HEK293 (cell line): ENCODE data around the gene MRPL55.

Experiments
- CTCF ChIA-PET: fragments of 350-600 bp; formaldehyde crosslinking; extraction: SDS; loops from one replicate; lab custom pipeline; 2021; ENCODE audit warnings: antibody characterized with exemption; lab: Yijun Ruan, JAX
- POLR2A ChIA-PET: fragments of 300-600 bp; formaldehyde crosslinking; extraction: SDS; loops from one replicate; lab custom pipeline; 2020; ENCODE audit warnings: antibody characterized with exemption, inconsistent platforms; lab: Yijun Ruan, JAX
- H3K27ac ChIP-seq: fragments of 200-500 bp; sonication (Bioruptor generic); 2 replicates; pipeline ENCODE4 v1.5.1; 2014; ENCODE audit warnings: low read depth, low read length, control low read depth, inconsistent platforms; ENCODE audit errors: extremely low read depth
- H3K36me3 ChIP-seq, 2 experiments: fragments of 200-500 bp in 1 of 2; sonication (Bioruptor generic) in 1 of 2; 1 replicate in 1 of 2; 2 replicates in 1 of 2; pipeline ENCODE4 v1.5.1; 2014 to 2017; ENCODE audit warnings: inconsistent platforms in 2 of 2, low read length in 2 of 2; ENCODE audit not compliant: control insufficient read depth in 2 of 2, insufficient read depth in 1 of 2
- H3K4me1 ChIP-seq: fragments of 200-500 bp; sonication (Bioruptor generic); 2 replicates; pipeline ENCODE4 v1.5.1; 2014; ENCODE audit warnings: mild to moderate bottlenecking, low read length, inconsistent platforms; ENCODE audit not compliant: control insufficient read depth, insufficient read depth
- H3K4me3 ChIP-seq: 2 replicates; pipeline ENCODE4 v1.5.1; 2011; ENCODE audit warnings: low read depth, mild to moderate bottlenecking, control low read depth, low read length, moderate library complexity
- H3K9me3 ChIP-seq: fragments of 200-500 bp; sonication (Bioruptor generic); 2 replicates; pipeline ENCODE4 v1.5.1; 2014; ENCODE audit warnings: low read depth, low read length, inconsistent platforms; ENCODE audit not compliant: control insufficient read depth, insufficient read depth
- EGR2 ChIP-seq: fragments of 450-650 bp; formaldehyde crosslinking; IDR thresholded peaks from 2 replicates; pipeline ENCODE4 v1.5.1; 2016; ENCODE audit warnings: low read depth, missing biosample characterization, missing genetic modification characterization
- KLF17 ChIP-seq: fragments of 450-650 bp; formaldehyde crosslinking; IDR thresholded peaks from 2 replicates; pipeline ENCODE4 v1.5.1; 2016; ENCODE audit warnings: missing biosample characterization, missing genetic modification characterization
- KLF9 ChIP-seq: fragments of 450-650 bp; formaldehyde crosslinking; IDR thresholded peaks from 2 replicates; pipeline ENCODE4 v1.5.1; 2016; ENCODE audit warnings: missing biosample characterization, missing genetic modification characterization, low read depth
- MZF1 ChIP-seq: fragments of 450-650 bp; formaldehyde crosslinking; IDR thresholded peaks from 2 replicates; pipeline ENCODE4 v1.5.1; 2017; ENCODE audit warnings: missing biosample characterization, missing genetic modification characterization, borderline replicate concordance
- PRDM1 ChIP-seq: fragments of 450-650 bp; formaldehyde crosslinking; IDR thresholded peaks from 2 replicates; pipeline ENCODE4; 2016; ENCODE audit warnings: missing biosample characterization, missing genetic modification characterization
- REPIN1 ChIP-seq: fragments of 450-650 bp; formaldehyde crosslinking; IDR thresholded peaks from 2 replicates; pipeline ENCODE4 v1.5.1; 2017; ENCODE audit warnings: missing biosample characterization, missing genetic modification characterization, low read depth
- TSHZ1 ChIP-seq: fragments of 450-650 bp; formaldehyde crosslinking; IDR thresholded peaks from 2 replicates; pipeline ENCODE4 v1.5.1; 2016; ENCODE audit warnings: missing biosample characterization, missing genetic modification characterization, borderline replicate concordance
- ZBTB7A ChIP-seq: fragments of 450-650 bp; formaldehyde crosslinking; IDR thresholded peaks from 2 replicates; pipeline ENCODE4 v1.5.1; 2016; ENCODE audit warnings: low read depth, missing biosample characterization, missing genetic modification characterization
- ZFHX2 ChIP-seq: fragments of 450-650 bp; formaldehyde crosslinking; conservative IDR thresholded peaks from 2 replicates; pipeline ENCODE4 v1.5.1; 2016; ENCODE audit warnings: missing biosample characterization, missing genetic modification characterization
- ZIC2 ChIP-seq: fragments of 450-650 bp; formaldehyde crosslinking; IDR thresholded peaks from 2 replicates; pipeline ENCODE4 v1.5.1; 2016; ENCODE audit warnings: missing biosample characterization, missing genetic modification characterization
- ZNF148 ChIP-seq: fragments of 450-650 bp; formaldehyde crosslinking; IDR thresholded peaks from 2 replicates; pipeline ENCODE4 v1.5.0; 2017; ENCODE audit warnings: missing biosample characterization, missing genetic modification characterization, borderline replicate concordance
- ZNF157 ChIP-seq: fragments of 450-650 bp; formaldehyde crosslinking; IDR thresholded peaks from 2 replicates; pipeline ENCODE4 v1.5.1; 2016; ENCODE audit warnings: missing biosample characterization, missing genetic modification characterization
- ZNF2 ChIP-seq: fragments of 450-650 bp; formaldehyde crosslinking; IDR thresholded peaks from 2 replicates; pipeline ENCODE4 v1.5.1; 2016; ENCODE audit warnings: missing biosample characterization, missing genetic modification characterization
- ZNF223 ChIP-seq: fragments of 450-650 bp; formaldehyde crosslinking; IDR thresholded peaks from 2 replicates; pipeline ENCODE4 v1.5.1; 2016; ENCODE audit warnings: missing biosample characterization, missing genetic modification characterization
- ZNF24 ChIP-seq: fragments of 450-650 bp; formaldehyde crosslinking; IDR thresholded peaks from 2 replicates; pipeline ENCODE4 v1.5.1; 2016; ENCODE audit warnings: missing biosample characterization, missing genetic modification characterization
- ZNF26 ChIP-seq: fragments of 450-650 bp; formaldehyde crosslinking; IDR thresholded peaks from 2 replicates; pipeline ENCODE4 v1.5.1; 2016; ENCODE audit warnings: missing biosample characterization, missing genetic modification characterization
- ZNF292 ChIP-seq: fragments of 450-650 bp; formaldehyde crosslinking; IDR thresholded peaks from 2 replicates; pipeline ENCODE4 v1.5.1; 2016; ENCODE audit warnings: low read depth, missing biosample characterization, missing genetic modification characterization, borderline replicate concordance
- ZNF311 ChIP-seq: fragments of 450-650 bp; formaldehyde crosslinking; IDR thresholded peaks from 2 replicates; pipeline ENCODE4 v1.5.1; 2017; ENCODE audit warnings: missing biosample characterization, missing genetic modification characterization, borderline replicate concordance
- ZNF335 ChIP-seq: fragments of 450-650 bp; formaldehyde crosslinking; conservative IDR thresholded peaks from 2 replicates; pipeline ENCODE4 v1.5.1; 2016; ENCODE audit warnings: missing biosample characterization, missing genetic modification characterization
- ZNF391 ChIP-seq: fragments of 450-650 bp; formaldehyde crosslinking; IDR thresholded peaks from 2 replicates; pipeline ENCODE4 v1.5.1; 2016; ENCODE audit warnings: low read depth, missing biosample characterization, missing genetic modification characterization, borderline replicate concordance
- ZNF394 ChIP-seq: fragments of 450-650 bp; formaldehyde crosslinking; IDR thresholded peaks from 2 replicates; pipeline ENCODE4 v1.5.1; 2016; ENCODE audit warnings: missing biosample characterization, missing genetic modification characterization, mild to moderate bottlenecking, moderate library complexity, borderline replicate concordance
- ZNF404 ChIP-seq: fragments of 450-650 bp; formaldehyde crosslinking; IDR thresholded peaks from 2 replicates; pipeline ENCODE4 v1.5.1; 2017; ENCODE audit warnings: missing biosample characterization, missing genetic modification characterization
- ZNF433 ChIP-seq: fragments of 450-650 bp; formaldehyde crosslinking; IDR thresholded peaks from 2 replicates; pipeline ENCODE4 v1.5.1; 2016; ENCODE audit warnings: missing biosample characterization, missing genetic modification characterization, low read depth
- ZNF600 ChIP-seq: fragments of 450-650 bp; formaldehyde crosslinking; IDR thresholded peaks from 2 replicates; pipeline ENCODE4 v1.5.1; 2016; ENCODE audit warnings: missing biosample characterization, missing genetic modification characterization
- ZNF664 ChIP-seq: fragments of 450-650 bp; formaldehyde crosslinking; IDR thresholded peaks from 2 replicates; pipeline ENCODE4 v1.5.1; 2016; ENCODE audit warnings: missing biosample characterization, missing genetic modification characterization
- ZNF707 ChIP-seq: fragments of 450-650 bp; formaldehyde crosslinking; IDR thresholded peaks from 2 replicates; pipeline ENCODE4 v1.5.1; 2016; ENCODE audit warnings: missing biosample characterization, missing genetic modification characterization
- ZNF747 ChIP-seq: fragments of 450-650 bp; formaldehyde crosslinking; IDR thresholded peaks from 2 replicates; pipeline ENCODE4 v1.5.1; 2016; ENCODE audit warnings: missing biosample characterization, missing genetic modification characterization

Gene MRPL55

GRCh38 chr1:228070851-228071250, 38.2 kb downstream of the MRPL55 start (continued):
- TF ChIP-seq MZF1 (tag by site-specific recombination) (no peak), ZBTB7A (tag by site-specific recombination) (no peak; the same call in 1 of the 2 replicates), ZNF664 (tag by site-specific recombination) (no peak), ZNF148 (tag by site-specific recombination) (peak; percentile 24; the same call in 1 of the 2 replicates), ZNF311 (no peak), ZNF747 (tag by site-specific recombination) (no peak), ZNF292 (no peak), ZNF600 (tag by site-specific recombination) (no peak), ZNF391 (tag by site-specific recombination) (no peak), KLF9 (tag by site-specific recombination) (no peak), KLF17 (tag by site-specific recombination) (no peak), ZIC2 (tag by site-specific recombination) (no peak), ZNF335 (tag by site-specific recombination) (no peak), ZNF157 (0 out of 2 replicates have a peak, but pooled peaks have one; percentile 17), ZNF223 (tag by site-specific recombination) (no peak), ZNF707 (tag by site-specific recombination) (no peak), ZNF26 (tag by site-specific recombination) (no peak)

- Histone ChIP-seq H3K9me3 (no peaks in the 10 kb centered on the region), H3K4me1 (no peaks in the 10 kb centered on the region), H3K4me3 (no peak overlapping the region)
- POLR2A ChIA-PET, result no interaction called here
- TF ChIP-seq EGR2 (tag by site-specific recombination) (peak; percentile 74; the same call in 1 of the 2 replicates), ZNF394 (no peak), PRDM1 (peak; percentile 15; the same call in 1 of the 2 replicates), ZFHX2 (tag by site-specific recombination) (peak; percentile 53)
- TF ChIP-seq, all 188 proteins: peak for 3
- CTCF ChIA-PET, result no interaction called here
- H3K36me3 ChIP-seq, result no peaks in the 10 kb centered on the region
- no peak overlapping the region for H3K27ac ChIP-seq
Measured at GRCh38 chr1:228070173-228070572, 38.9 kb downstream of the MRPL55 start.

GRCh38 chr1:228068359-228068758, 40.7 kb downstream of the MRPL55 start:
- CTCF ChIA-PET, result no interaction called here
- POLR2A ChIA-PET, result no interaction called here
- no peaks in the 10 kb centered on the region for H3K4me1 ChIP-seq
- H3K9me3 ChIP-seq, result no peaks in the 10 kb centered on the region
- no peak overlapping the region for H3K4me3 ChIP-seq
- no peak overlapping the region for H3K27ac ChIP-seq
- H3K36me3 ChIP-seq, result no peaks in the 10 kb centered on the region
- no peak for TF ChIP-seq TSHZ1 (tag by site-specific recombination)
- TF ChIP-seq ZNF433 (tag by site-specific recombination), result no peak
- TF ChIP-seq PRDM1, result peak; percentile 28; the same call in 1 of the 2 replicates
- no peak for TF ChIP-seq ZNF404
- TF ChIP-seq EGR2 (tag by site-specific recombination), result peak; percentile 99
- no peak for TF ChIP-seq REPIN1
- TF ChIP-seq ZNF292, result no peak
- TF ChIP-seq ZNF24 (tag by site-specific recombination), result no peak
- no peak for TF ChIP-seq ZNF2 (tag by site-specific recombination)
